SK-N-SH (cell line): ENCODE results near the gene SRSF5. TPM values are rescaled to one million over a fixed set of nuclear protein-coding genes. Genes with fewer than 3 reads are reported as not detected.

ENCODE experiments used
- CTCF ChIA-PET: fragments of 300-600, 350-600 bp; formaldehyde crosslinking; extraction: SDS; loops from one replicate; lab custom pipeline; 2021; lab: Yijun Ruan, JAX
- POLR2A ChIA-PET: fragments of 350-600 bp; sonication (Branson Sonifier 250); formaldehyde crosslinking; extraction: SDS; loops from one replicate; lab custom pipeline; 2020; ENCODE audit warnings: antibody characterized with exemption, inconsistent platforms; lab: Yijun Ruan, JAX
- DNase-seq: peaks from one replicate; pipeline ENCODE4 v3.0.0; 2012
- H2AFZ ChIP-seq: fragments of 200-600 bp; sonication (generic); 2 replicates; pipeline ENCODE4 v1.8.1; 2016; ENCODE audit warnings: antibody characterized with exemption, mild to moderate bottlenecking, low read depth
- H3F3A ChIP-seq: fragments of 200-600 bp; sonication (generic); replicated peaks from 2 replicates; pipeline ENCODE3; 2016; ENCODE audit warnings: antibody characterized with exemption, mild to moderate bottlenecking; ENCODE audit not compliant: insufficient read depth
- H3K27ac ChIP-seq, 2 experiments: fragments of 200-500 bp in 1 of 2; fragments of 200-600 bp in 1 of 2; sonication (Bioruptor generic) in 1 of 2; sonication (generic), shearing (Covaris generic) in 1 of 2; 2 replicates each; pipeline versions ENCODE4 v1.5.1 to v1.6.1; 2014 to 2016; ENCODE audit warnings: low read depth in 2 of 2, inconsistent platforms in 1 of 2, low read length in 1 of 2, mild to moderate bottlenecking in 1 of 2, mixed read lengths in 1 of 2
- H3K27me3 ChIP-seq: fragments of 200-600 bp; sonication (generic), shearing (Covaris generic); 2 replicates; pipeline ENCODE4 v1.6.1; 2016; ENCODE audit warnings: mixed run types; ENCODE audit not compliant: insufficient read depth
- H3K36me3 ChIP-seq, 2 experiments: fragments of 200-500 bp in 1 of 2; fragments of 200-600 bp in 1 of 2; sonication (Bioruptor generic) in 1 of 2; sonication (generic) in 1 of 2; replicated peaks in 1 of 2; 2 replicates each; pipeline versions ENCODE3 to v1.5.1; 2014 to 2016; ENCODE audit warnings: low read length in 1 of 2, mild to moderate bottlenecking in 1 of 2; ENCODE audit not compliant: insufficient read depth in 2 of 2, control insufficient read depth in 1 of 2
- H3K4me1 ChIP-seq, 2 experiments: fragments of 200-500 bp in 1 of 2; fragments of 200-600 bp in 1 of 2; sonication (Bioruptor generic) in 1 of 2; sonication (generic), shearing (Covaris generic) in 1 of 2; 2 replicates each; pipeline versions ENCODE4 v1.5.1 to v1.6.1; 2014 to 2016; ENCODE audit warnings: low read depth in 1 of 2, low read length in 1 of 2, mixed run types in 1 of 2; ENCODE audit not compliant: insufficient read depth in 2 of 2, control insufficient read depth in 1 of 2
- H3K4me2 ChIP-seq: fragments of 200-600 bp; sonication (generic), shearing (Covaris generic); 2 replicates; pipeline ENCODE4 v1.6.1; 2017; ENCODE audit warnings: mixed run types
- H3K4me3 ChIP-seq, 2 experiments: fragments of 200-500 bp in 1 of 2; fragments of 200-600 bp in 1 of 2; sonication (Bioruptor generic) in 1 of 2; sonication (generic), shearing (Covaris generic) in 1 of 2; 2 replicates each; pipeline versions ENCODE4 v1.5.1 to v1.8.1; 2014 to 2016; ENCODE audit warnings: low read depth in 2 of 2, inconsistent platforms in 1 of 2, low read length in 1 of 2, mild to moderate bottlenecking in 1 of 2, mixed read lengths in 1 of 2, moderate library complexity in 1 of 2
- H3K79me2 ChIP-seq: fragments of 200-600 bp; sonication (generic); 2 replicates; pipeline ENCODE4 v1.8.1; 2017; ENCODE audit warnings: mild to moderate bottlenecking; ENCODE audit not compliant: insufficient read depth
- H3K9ac ChIP-seq: fragments of 200-600 bp; sonication (generic); 2 replicates; pipeline ENCODE4 v1.6.1; 2017; ENCODE audit warnings: mixed run types
- H3K9me2 ChIP-seq: fragments of 200-600 bp; sonication (generic); 2 replicates; pipeline ENCODE4 v1.6.1; 2017; ENCODE audit warnings: mixed run types
- H3K9me3 ChIP-seq: fragments of 200-600 bp; sonication (generic); 2 replicates; pipeline ENCODE4 v1.6.1; 2017; ENCODE audit warnings: mixed run types, mild to moderate bottlenecking, moderate library complexity
- H4K20me1 ChIP-seq: fragments of 200-600 bp; sonication (generic); 2 replicates; pipeline ENCODE4 v1.6.1; 2017; ENCODE audit warnings: mild to moderate bottlenecking, mixed run types; ENCODE audit not compliant: insufficient read depth
- CTCF ChIP-seq: fragments of 200-600 bp; sonication (generic); IDR thresholded peaks from 2 replicates; pipeline ENCODE4 v1.6.1; 2017; ENCODE audit warnings: antibody characterized with exemption, mild to moderate bottlenecking, moderate library complexity
- EP300 ChIP-seq, 2 experiments: IDR thresholded peaks; 2 replicates each; pipeline versions ENCODE4 v1.4.0 to v1.6.1; 2012; ENCODE audit warnings: borderline replicate concordance in 1 of 2, low read depth in 1 of 2, low read length in 1 of 2
- FOXM1 ChIP-seq: IDR thresholded peaks from 2 replicates; pipeline ENCODE4 v1.4.0; 2012; ENCODE audit warnings: low read depth, mild to moderate bottlenecking
- JUND ChIP-seq: IDR thresholded peaks from 2 replicates; pipeline ENCODE4 v1.4.0; 2012
- MXI1 ChIP-seq: IDR thresholded peaks from 2 replicates; pipeline ENCODE4 v1.6.1; 2012; ENCODE audit warnings: mild to moderate bottlenecking, low read depth, low read length, improper control_type of control experiment
- NFIC ChIP-seq: IDR thresholded peaks from 2 replicates; pipeline ENCODE4 v1.4.0; 2012; ENCODE audit warnings: borderline replicate concordance
- PBX3 ChIP-seq: IDR thresholded peaks from 2 replicates; pipeline ENCODE4; 2012
- POLR2AphosphoS5 ChIP-seq: IDR thresholded peaks from 2 replicates; pipeline ENCODE4 v1.6.1; 2012; ENCODE audit warnings: low read depth, low read length
- SMC3 ChIP-seq: IDR thresholded peaks from 2 replicates; pipeline ENCODE4 v1.6.1; 2012; ENCODE audit warnings: low read depth, low read length, improper control_type of control experiment
- TEAD4 ChIP-seq: IDR thresholded peaks from 2 replicates; pipeline ENCODE4 v1.4.0; 2012; ENCODE audit warnings: mild to moderate bottlenecking, borderline replicate concordance; ENCODE audit not compliant: insufficient read depth
- USF1 ChIP-seq: IDR thresholded peaks from 2 replicates; pipeline ENCODE4 v1.4.0; 2012; ENCODE audit warnings: low read depth, borderline replicate concordance
- USF2 ChIP-seq: fragments of 150-350 bp; IDR thresholded peaks from 2 replicates; pipeline ENCODE4 v1.6.1; 2017; ENCODE audit warnings: antibody characterized with exemption, low read length, low read depth, borderline replicate concordance
- WGBS: methylation state at CpG from one replicate; pipeline ENCODE4 v1.1.6; 2017; ENCODE audit warnings: low lambda C conversion rate; 5-methylcytosine and 5-hydroxymethylcytosine counted together
- polyA plus RNA-seq, 3 experiments: library from polyadenylated mRNA; depleted of rRNA; stranded (reverse); fragments of >200 nt; gene quantifications; 2 replicates each; pipeline ENCODE4 v1.2.3, GENCODE V29; 2012

SRSF5 gene
- polyA plus RNA-seq, 1 of the 3 experiments (the other 2 are of a cell fraction), result 324 TPM

- Histone ChIP-seq H3K27me3 (no peaks in the 10 kb centered on the region), H3K4me2 (no peak overlapping the region), H3F3A (no peaks in the 10 kb centered on the region), H3K79me2 (no peaks in the 10 kb centered on the region), H4K20me1 (no peaks in the 10 kb centered on the region), H3K4me3 (no peak overlapping the region), H3K4me1 (no peaks in the 10 kb centered on the region), H3K36me3 (no peaks in the 10 kb centered on the region), H3K27ac (no peak overlapping the region), H2AFZ (no peak overlapping the region), H3K9me2 (no peaks in the 10 kb centered on the region), H3K9me3 (no peaks in the 10 kb centered on the region), H3K9ac (no peak overlapping the region)
- no peak for DNase-seq
- ChIA-PET POLR2A (no interaction called here), CTCF (interaction anchor here (0.5 to 3.1 kb wide), 7 partner anchors 11 to 601 kb away, joined by 3 to 16 read pairs (median 3); no protein-coding TSS in a partner anchor)
- no peak for TF ChIP-seq USF1
- peak; percentile 23; the same call in 1 of the 2 replicates for TF ChIP-seq CTCF
These were observed 36.8 kb downstream of the SRSF5 start for GRCh38 chr14:69803753-69804152.

- H3K79me2 ChIP-seq, result no peaks in the 10 kb centered on the region
- no peaks in the 10 kb centered on the region for H3K36me3 ChIP-seq
- H3K9me2 ChIP-seq, result no peaks in the 10 kb centered on the region
- WGBS, result 17% methylated on average over 2 of the region's 2 CpGs
- CTCF ChIA-PET, result interaction anchor here (1.2 to 3.1 kb wide), 3 partner anchors 13 to 223 kb away, joined by 5 to 16 read pairs (median 10); no protein-coding TSS in a partner anchor
- DNase-seq, result no peak
- TF ChIP-seq EP300 (IDR thresholded peaks at IDR 0.05; ENCODE audit: borderline replicate concordance in 1 of 2, low read depth in 1 of 2, low read length in 1 of 2) (no peak), JUND (no peak), SMC3 (no peak), NFIC (no peak), CTCF (no peak), FOXM1 (no peak), POLR2AphosphoS5 (no peak), PBX3 (no peak), USF2 (no peak), TEAD4 (no peak), MXI1 (no peak), USF1 (no peak)
- no peak overlapping the region for H3K27ac ChIP-seq
- no peaks in the 10 kb centered on the region for H3K9me3 ChIP-seq
- H2AFZ ChIP-seq, result no peak overlapping the region
- no peaks in the 10 kb centered on the region for H3F3A ChIP-seq
- no peaks in the 10 kb centered on the region for H3K27me3 ChIP-seq
- no peak overlapping the region for H3K9ac ChIP-seq
- no peaks in the 10 kb centered on the region; a peak in 1 of 4 replicates for H3K4me1 ChIP-seq
- H4K20me1 ChIP-seq, result no peaks in the 10 kb centered on the region
- H3K4me3 ChIP-seq, result no peak overlapping the region
- H3K4me2 ChIP-seq, result no peak overlapping the region
- POLR2A ChIA-PET, result no interaction called here
These were observed 38.0 kb downstream of the SRSF5 start for GRCh38 chr14:69804902-69805301.
